Parathyroid adenoma (tissue), 2 donors: Measurements from ENCODE around the gene CORIN.

Experiments used
- H2AFZ ChIP-seq: fragments of 300-600 bp; sonication (generic); one replicate; pipeline ENCODE4 v1.7.0; 2017; ENCODE audit warnings: antibody characterized with exemption, mild to moderate bottlenecking
- H3K27ac ChIP-seq: fragments of 300-600 bp; sonication (generic); one replicate; pipeline ENCODE4 v1.7.0; 2017
- H3K27me3 ChIP-seq: fragments of 300-600 bp; sonication (generic); one replicate; pipeline ENCODE4 v1.7.0; 2017; ENCODE audit warnings: low read length; ENCODE audit not compliant: control insufficient read depth, insufficient read depth
- H3K36me3 ChIP-seq: fragments of 300-600 bp; sonication (generic); one replicate; pipeline ENCODE4 v1.7.0; 2017; ENCODE audit warnings: low read length; ENCODE audit not compliant: control insufficient read depth, insufficient read depth
- H3K4me1 ChIP-seq: fragments of 300-600 bp; sonication (generic); one replicate; pipeline ENCODE4 v1.7.0; 2017; ENCODE audit warnings: control low read depth
- H3K4me2 ChIP-seq: fragments of 300-600 bp; sonication (generic); one replicate; pipeline ENCODE4 v1.7.0; 2017; ENCODE audit warnings: low read length
- H3K4me3 ChIP-seq: fragments of 300-600 bp; sonication (generic); one replicate; pipeline ENCODE4 v1.7.0; 2017; ENCODE audit warnings: low read depth, low read length
- H3K79me2 ChIP-seq: fragments of 300-600 bp; sonication (generic); one replicate; pipeline ENCODE4 v1.7.0; 2017; ENCODE audit warnings: control low read depth
- H3K9ac ChIP-seq: fragments of 300-600 bp; sonication (generic); one replicate; pipeline ENCODE4 v1.7.0; 2017; ENCODE audit warnings: mild to moderate bottlenecking
- H3K9me3 ChIP-seq: fragments of 300-600 bp; sonication (generic); one replicate; pipeline ENCODE4 v1.7.0; 2017; ENCODE audit warnings: low read length; ENCODE audit not compliant: control insufficient read depth
- TF ChIP-seq, protein P1 (sequence below): fragments of 300-600 bp; sonication (generic); IDR thresholded peaks from one replicate; pipeline ENCODE4 v1.7.0; 2017; ENCODE audit warnings: antibody characterized with exemption, mild to moderate bottlenecking
- donor health status: primary hyperparathyroidism.

The CORIN gene

GRCh38 chr4:47718696-47719095 lies 119.2 kb downstream of the CORIN start:
- H3K4me2 ChIP-seq, result no peak overlapping the region
- H3K4me1 ChIP-seq, result no peaks in the 10 kb centered on the region
- H2AFZ ChIP-seq, result no peak overlapping the region
- H3K9me3 ChIP-seq, result no peaks in the 10 kb centered on the region
- no peaks in the 10 kb centered on the region for H3K27me3 ChIP-seq
- no peak overlapping the region for H3K4me3 ChIP-seq
- H3K36me3 ChIP-seq, result no peaks in the 10 kb centered on the region
- H3K27ac ChIP-seq, result no peak overlapping the region
- no peak overlapping the region for H3K9ac ChIP-seq
- TF ChIP-seq, protein P1, sequence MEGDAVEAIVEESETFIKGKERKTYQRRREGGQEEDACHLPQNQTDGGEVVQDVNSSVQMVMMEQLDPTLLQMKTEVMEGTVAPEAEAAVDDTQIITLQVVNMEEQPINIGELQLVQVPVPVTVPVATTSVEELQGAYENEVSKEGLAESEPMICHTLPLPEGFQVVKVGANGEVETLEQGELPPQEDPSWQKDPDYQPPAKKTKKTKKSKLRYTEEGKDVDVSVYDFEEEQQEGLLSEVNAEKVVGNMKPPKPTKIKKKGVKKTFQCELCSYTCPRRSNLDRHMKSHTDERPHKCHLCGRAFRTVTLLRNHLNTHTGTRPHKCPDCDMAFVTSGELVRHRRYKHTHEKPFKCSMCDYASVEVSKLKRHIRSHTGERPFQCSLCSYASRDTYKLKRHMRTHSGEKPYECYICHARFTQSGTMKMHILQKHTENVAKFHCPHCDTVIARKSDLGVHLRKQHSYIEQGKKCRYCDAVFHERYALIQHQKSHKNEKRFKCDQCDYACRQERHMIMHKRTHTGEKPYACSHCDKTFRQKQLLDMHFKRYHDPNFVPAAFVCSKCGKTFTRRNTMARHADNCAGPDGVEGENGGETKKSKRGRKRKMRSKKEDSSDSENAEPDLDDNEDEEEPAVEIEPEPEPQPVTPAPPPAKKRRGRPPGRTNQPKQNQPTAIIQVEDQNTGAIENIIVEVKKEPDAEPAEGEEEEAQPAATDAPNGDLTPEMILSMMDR, result no peak
- no peaks in the 10 kb centered on the region for H3K79me2 ChIP-seq

GRCh38 chr4:47717188-47717587 lies 120.7 kb downstream of the CORIN start:
- no peaks in the 10 kb centered on the region for H3K9me3 ChIP-seq
- no peaks in the 10 kb centered on the region for H3K4me1 ChIP-seq
- H3K4me2 ChIP-seq, result no peak overlapping the region
- TF ChIP-seq, protein P1, result no peak
- no peak overlapping the region for H3K27ac ChIP-seq
- H3K9ac ChIP-seq, result no peak overlapping the region
- no peaks in the 10 kb centered on the region for H3K36me3 ChIP-seq
- no peak overlapping the region for H3K4me3 ChIP-seq
- H3K27me3 ChIP-seq, result no peaks in the 10 kb centered on the region
- no peak overlapping the region for H2AFZ ChIP-seq
- H3K79me2 ChIP-seq, result no peaks in the 10 kb centered on the region

DNA sequence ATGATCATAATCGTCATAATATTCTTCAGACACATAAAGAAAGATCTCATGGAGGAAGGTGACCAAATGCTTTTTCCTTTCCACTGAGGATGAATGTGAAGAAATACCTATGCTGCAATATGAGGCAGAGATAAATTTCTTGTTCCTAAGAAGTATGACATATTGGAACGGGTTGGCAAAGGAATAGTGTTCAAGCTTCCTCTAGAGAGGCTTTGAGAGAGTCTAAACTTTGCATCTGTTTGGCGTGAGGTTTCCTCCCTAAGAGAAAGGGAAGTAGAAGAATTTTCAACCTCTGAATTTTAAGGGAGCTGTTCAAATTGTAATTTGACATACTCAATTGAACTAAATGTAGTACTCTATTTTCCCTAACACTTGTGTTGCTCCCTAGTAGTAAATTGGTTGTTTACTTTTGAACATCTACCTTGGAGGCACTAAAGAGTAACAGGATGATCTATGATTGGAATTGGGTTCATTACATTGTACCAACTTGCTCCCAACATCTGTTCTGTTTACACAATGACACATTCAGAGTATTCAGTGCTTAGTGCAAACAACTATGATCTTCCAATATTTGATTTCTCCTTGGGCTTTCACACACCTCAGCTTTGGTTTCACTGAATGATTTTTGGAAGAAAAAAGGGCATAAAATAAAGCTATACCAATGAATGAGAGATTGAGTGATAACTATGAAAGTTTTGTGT lies 122.0 kb downstream of the CORIN start:
- Histone ChIP-seq H2AFZ (no peak overlapping the region), H3K4me2 (no peak overlapping the region), H3K4me3 (no peak overlapping the region), H3K27ac (no peak overlapping the region), H3K9ac (no peak overlapping the region), H3K4me1 (no peaks in the 10 kb centered on the region), H3K9me3 (no peaks in the 10 kb centered on the region), H3K79me2 (no peaks in the 10 kb centered on the region), H3K36me3 (no peaks in the 10 kb centered on the region), H3K27me3 (no peaks in the 10 kb centered on the region)
- TF ChIP-seq, protein P1, result no peak

GRCh38 chr4:47714269-47714668 lies 123.6 kb downstream of the CORIN start:
- no peak overlapping the region for H3K4me3 ChIP-seq
- no peaks in the 10 kb centered on the region for H3K79me2 ChIP-seq
- H3K27me3 ChIP-seq, result no peaks in the 10 kb centered on the region
- no peak overlapping the region for H2AFZ ChIP-seq
- H3K4me1 ChIP-seq, result no peaks in the 10 kb centered on the region
- H3K9ac ChIP-seq, result no peak overlapping the region
- H3K27ac ChIP-seq, result no peak overlapping the region
- H3K36me3 ChIP-seq, result no peaks in the 10 kb centered on the region
- H3K9me3 ChIP-seq, result no peaks in the 10 kb centered on the region
- TF ChIP-seq, protein P1, result no peak
- no peak overlapping the region for H3K4me2 ChIP-seq
